Caco-2 (cell line): ENCODE measurements around the gene TMEM187. TPM values are rescaled to one million over a fixed set of nuclear protein-coding genes. Genes with fewer than 3 reads are reported as not detected.

Source experiments
- BruUV-seq: library from RNA; stranded (reverse); fragments of 400-500 nt; replicated peaks from 2 replicates; lab custom pipeline; 2021; lab: Mats Ljungman, UMichigan
- CTCF ChIA-PET: fragments of 300-600 bp; sonication (Branson Sonifier 250); formaldehyde crosslinking; loops from one replicate; lab custom pipeline; 2022; ENCODE audit warnings: antibody characterized with exemption; lab: Charles Lee
- POLR2A ChIA-PET: fragments of 300-600 bp; sonication (Branson Sonifier 250); formaldehyde crosslinking; loops from one replicate; lab custom pipeline; 2022; ENCODE audit warnings: antibody characterized with exemption; lab: Charles Lee
- DNase-seq, 2 experiments: peaks; one replicate each; pipeline versions ENCODE4 v3.0.0 to v3.0.0-alpha.2; 2020 to 2022
- H3K27me3 ChIP-seq: replicated peaks from 2 replicates; pipeline ENCODE4 v1.6.0; 2011; ENCODE audit warnings: low read length; ENCODE audit not compliant: control insufficient read depth, insufficient read depth
- H3K36me3 ChIP-seq: 2 replicates; pipeline ENCODE4 v1.5.1; 2011; ENCODE audit warnings: low read length; ENCODE audit not compliant: control insufficient read depth, insufficient read depth
- H3K4me1 ChIP-seq: fragments of 250-450 bp; sonication (Bioruptor Pico); 2 replicates; pipeline ENCODE4 v1.5.1; 2020; ENCODE audit warnings: mild to moderate bottlenecking
- H3K4me3 ChIP-seq: 2 replicates; pipeline ENCODE4 v1.5.1; 2011; ENCODE audit warnings: low read depth, mild to moderate bottlenecking, control low read depth, low read length
- H3K9me3 ChIP-seq: fragments of 250-450 bp; sonication (Bioruptor Pico); 2 replicates; pipeline ENCODE4 v1.5.1; 2020; ENCODE audit warnings: mild to moderate bottlenecking, moderate library complexity
- H3K27ac Mint-ChIP-seq: one replicate; pipeline ENCODE4 v1.8.0; 2022; ENCODE audit warnings: mixed read lengths; ENCODE audit not compliant: unreplicated experiment
- H3K27me3 Mint-ChIP-seq: one replicate; pipeline ENCODE4 v1.8.0; 2022; ENCODE audit warnings: mixed read lengths; ENCODE audit not compliant: insufficient read depth, unreplicated experiment
- H3K36me3 Mint-ChIP-seq: one replicate; pipeline ENCODE4 v1.8.0; 2022; ENCODE audit warnings: mild to moderate bottlenecking, mixed read lengths; ENCODE audit not compliant: insufficient read depth, unreplicated experiment
- H3K4me1 Mint-ChIP-seq: one replicate; pipeline ENCODE4 v1.8.0; 2022; ENCODE audit warnings: low read depth, mixed read lengths; ENCODE audit not compliant: unreplicated experiment
- H3K4me3 Mint-ChIP-seq: one replicate; pipeline ENCODE4 v1.8.0; 2022; ENCODE audit warnings: mild to moderate bottlenecking, moderate library complexity, mixed read lengths; ENCODE audit not compliant: unreplicated experiment
- H3K9me3 Mint-ChIP-seq: one replicate; pipeline ENCODE4 v1.8.0; 2022; ENCODE audit warnings: mixed read lengths; ENCODE audit not compliant: unreplicated experiment
- CTCF ChIP-seq, 2 experiments: fragments of 200-600 bp in 1 of 2; IDR thresholded peaks; 1 replicate in 1 of 2; 2 replicates in 1 of 2; pipeline versions ENCODE4 v1.5.1 to v1.8.0; 2011 to 2022; ENCODE audit warnings: antibody characterized with exemption in 1 of 2, control low read depth in 1 of 2, inconsistent platforms in 1 of 2, low read depth in 1 of 2, low read length in 1 of 2, mild to moderate bottlenecking in 1 of 2, moderate library complexity in 1 of 2; ENCODE audit not compliant: insufficient read depth in 1 of 2, severe bottlenecking in 1 of 2, unreplicated experiment in 1 of 2
- intact Hi-C: fragments of 100-400 bp; cut with micrococcal nuclease; formaldehyde crosslinking; loops from one replicate; pipeline ENCODE4 v1.10.0; 2022; ENCODE audit not compliant: unreplicated experiment
- microRNA-seq: library from miRNA; unstranded; fragments of <30 nt; microRNA quantifications from one replicate; pipeline ENCODE4 v1.2.0, GENCODE V29; 2022
- total RNA-seq: library from RNA; stranded (reverse); gene quantifications from 2 replicates; pipeline ENCODE4 v1.2.3, GENCODE V29; 2022

TMEM187 gene
- total RNA-seq, 1 experiment from 2014 or later = 4.9 TPM

- H3K4me3 ChIP-seq = no peak overlapping the region
- ChIA-PET CTCF (no interaction called here), POLR2A (no interaction called here)
- Mint-ChIP-seq H3K27ac (no peak overlapping the region), H3K9me3 (no peaks in the 10 kb centered on the region), H3K27me3 (no peaks in the 10 kb centered on the region), H3K4me3 (no peak overlapping the region), H3K4me1 (no peaks in the 10 kb centered on the region), H3K36me3 (peaks cover 31% of the 10 kb centered on the region)
- no TSS peak for BruUV-seq
- no peaks in the 10 kb centered on the region; the same call in 1 of the 2 replicates for H3K36me3 ChIP-seq
- no peak for DNase-seq
- intact Hi-C loops = no loop called here
- no peaks in the 10 kb centered on the region for H3K4me1 ChIP-seq
- H3K27me3 ChIP-seq = no peaks in the 10 kb centered on the region
- no peaks in the 10 kb centered on the region for H3K9me3 ChIP-seq
- TF ChIP-seq CTCF (IDR thresholded peaks at IDR 0.05; ENCODE audit: insufficient read depth in 1 of 2, low read depth in 1 of 2, low read length in 1 of 2, severe bottlenecking in 1 of 2, unreplicated experiment in 1 of 2) = no peak
Measured at GRCh38 chrX:154032160-154032559, 59.6 kb downstream of the TMEM187 start.

- Mint-ChIP-seq H3K4me3 (no peak overlapping the region), H3K4me1 (no peaks in the 10 kb centered on the region), H3K27me3 (no peaks in the 10 kb centered on the region), H3K36me3 (peaks cover 31% of the 10 kb centered on the region), H3K27ac (no peak overlapping the region), H3K9me3 (no peaks in the 10 kb centered on the region)
- Histone ChIP-seq H3K9me3 (no peaks in the 10 kb centered on the region), H3K4me3 (no peak overlapping the region), H3K36me3 (no peaks in the 10 kb centered on the region; the same call in 1 of the 2 replicates), H3K27me3 (no peaks in the 10 kb centered on the region), H3K4me1 (no peaks in the 10 kb centered on the region)
- POLR2A ChIA-PET = no interaction called here
- no peak for DNase-seq
- TF ChIP-seq CTCF (IDR thresholded peaks at IDR 0.05; ENCODE audit: insufficient read depth in 1 of 2, low read depth in 1 of 2, low read length in 1 of 2, severe bottlenecking in 1 of 2, unreplicated experiment in 1 of 2) = no peak
- no TSS peak for BruUV-seq
- intact Hi-C loops = no loop called here
- CTCF ChIA-PET = no interaction called here
Measured at GRCh38 chrX:154032653-154033052, 60.1 kb downstream of the TMEM187 start.

Small RNA genes lying within 50 kb of the gene (microRNA-seq; reads per million reads assigned to microRNA genes)
- gene MIR3202-1 = not detected
- gene MIR3202-2 = not detected
- not detected for gene MIR718

Other genes with a start within 250 kb of the TMEM187 start
- 232 and 234 TPM in 2 replicates for gene BCAP31, start 248.4 kb upstream of the TMEM187 start, total RNA-seq
- 4.3 and 4.5 TPM in 2 replicates for gene ABCD1, start 247.9 kb upstream of the TMEM187 start, total RNA-seq
- gene PLXNB3, start 208.5 kb upstream of the TMEM187 start, total RNA-seq = 0.16 TPM in 1 of 2 replicates, not detected in the other
- gene SRPK3, start 191.7 kb upstream of the TMEM187 start, total RNA-seq = not detected in 2 replicates
- 53.3 and 54.0 TPM in 2 replicates for gene IDH3G, start 178.4 kb upstream of the TMEM187 start, total RNA-seq
- gene SSR4, start 178.1 kb upstream of the TMEM187 start, total RNA-seq = 353 and 373 TPM in 2 replicates
- 1.3 and 1.8 TPM in 2 replicates for gene PDZD4, start 142.2 kb upstream of the TMEM187 start, total RNA-seq
- gene L1CAM, start 86.6 kb upstream of the TMEM187 start, total RNA-seq = 12.7 and 12.8 TPM in 2 replicates
- not detected in 2 replicates for gene AVPR2, start 68.1 kb upstream of the TMEM187 start, total RNA-seq
- 13.0 and 15.7 TPM in 2 replicates for gene ARHGAP4, start 46.5 kb upstream of the TMEM187 start, total RNA-seq
- 91.3 and 93.8 TPM in 2 replicates for gene NAA10, start 37.7 kb upstream of the TMEM187 start, total RNA-seq
- 0.75 and 1.2 TPM in 2 replicates for gene RENBP, start 28.1 kb upstream of the TMEM187 start, total RNA-seq
- 93.7 and 95.6 TPM in 2 replicates for gene HCFC1, start 936 bp upstream of the TMEM187 start, total RNA-seq
- gene IRAK1, start 47.1 kb downstream of the TMEM187 start, total RNA-seq = 119 and 126 TPM in 2 replicates
- 30.6 and 36.4 TPM in 2 replicates for gene MECP2, start 125.0 kb downstream of the TMEM187 start, total RNA-seq
- not detected in 2 replicates for gene OPN1LW, start 171.5 kb downstream of the TMEM187 start, total RNA-seq
- not detected in 2 replicates for gene OPN1MW, start 209.8 kb downstream of the TMEM187 start, total RNA-seq
- not detected in 2 replicates for gene OPN1MW2, start 247.0 kb downstream of the TMEM187 start, total RNA-seq